Activated CD8-positive, alpha-beta memory T cell treated with anti-CD3 and anti-CD28 coated beads, Interleukin-2, amount 50 U/mL, for 1 hour (primary cell): ENCODE measurements around the gene ADAMTS19.

ENCODE experiments used
- DNase-seq: peaks from one replicate; pipeline ENCODE4 v3.0.0-alpha.2; 2020; ENCODE audit errors: extremely low read depth

Gene ADAMTS19

GRCh38 chr5:129766798-129767197 lies 306.7 kb downstream of the ADAMTS19 start:
- no peak for DNase-seq

- DNase-seq = no peak
These were observed 307.9 kb downstream of the ADAMTS19 start for GRCh38 chr5:129767927-129768380.

- DNase-seq = no peak
These were observed 308.6 kb downstream of the ADAMTS19 start for GRCh38 chr5:129768735-129769134.

GRCh38 chr5:129770024-129770820 lies 310.1 kb downstream of the ADAMTS19 start:
- no peak for DNase-seq

GRCh38 chr5:129771058-129771838 lies 311.1 kb downstream of the ADAMTS19 start:
- DNase-seq = no peak

- no peak for DNase-seq
These were observed 313.3 kb downstream of the ADAMTS19 start for GRCh38 chr5:129773376-129773775.

GRCh38 chr5:129781594-129781993 lies 321.5 kb downstream of the ADAMTS19 start:
- DNase-seq = no peak
